Trophoblast cell (in vitro differentiated cells and primary cell): ENCODE measurements around the gene TMEM87B.

Experiments used
- DNase-seq, 2 donors: peaks; one replicate each; pipeline ENCODE4 v3.0.0-alpha.2; 2016
- H2AFZ ChIP-seq: 2 replicates; pipeline ENCODE4 v1.6.1; 2013; ENCODE audit warnings: low read length, moderate library complexity, mild to moderate bottlenecking; ENCODE audit not compliant: insufficient read depth, poor library complexity
- H2AK5ac ChIP-seq: 2 replicates; pipeline ENCODE4 v1.6.1; 2013; ENCODE audit warnings: mild to moderate bottlenecking, low read length
- H2BK120ac ChIP-seq: 2 replicates; pipeline ENCODE4 v1.6.1; 2013; ENCODE audit warnings: low read length, mild to moderate bottlenecking, moderate library complexity; ENCODE audit not compliant: insufficient read depth, poor library complexity
- H2BK12ac ChIP-seq: 2 replicates; pipeline ENCODE4 v1.6.1; 2013; ENCODE audit warnings: mild to moderate bottlenecking, low read length, moderate library complexity
- H2BK5ac ChIP-seq: 2 replicates; pipeline ENCODE4 v1.6.1; 2013; ENCODE audit warnings: low read length, low read depth, moderate library complexity, mild to moderate bottlenecking; ENCODE audit not compliant: poor library complexity
- H3K14ac ChIP-seq: 2 replicates; pipeline ENCODE4 v1.6.1; 2013; ENCODE audit warnings: mild to moderate bottlenecking, low read length
- H3K18ac ChIP-seq: 2 replicates; pipeline ENCODE4 v1.6.1; 2013; ENCODE audit warnings: mild to moderate bottlenecking, low read length
- H3K23ac ChIP-seq: 2 replicates; pipeline ENCODE4 v1.6.1; 2013; ENCODE audit warnings: low read length
- H3K27ac ChIP-seq: 2 replicates; pipeline ENCODE4 v1.5.1; 2013; ENCODE audit warnings: low read depth, mild to moderate bottlenecking, inconsistent platforms, low read length, moderate library complexity
- H3K27me3 ChIP-seq: 2 replicates; pipeline ENCODE4 v1.6.1; 2013; ENCODE audit warnings: inconsistent platforms, mild to moderate bottlenecking, low read length, moderate library complexity; ENCODE audit not compliant: insufficient read depth
- H3K36me3 ChIP-seq, 2 experiments: 1 replicate in 1 of 2; 2 replicates in 1 of 2; pipeline ENCODE4 v1.6.1; 2013; ENCODE audit warnings: low read length in 2 of 2, mild to moderate bottlenecking in 2 of 2, moderate library complexity in 1 of 2; ENCODE audit not compliant: insufficient read depth in 2 of 2, control insufficient read depth in 1 of 2
- H3K4ac ChIP-seq: 2 replicates; pipeline ENCODE4 v1.6.1; 2013; ENCODE audit warnings: low read depth, mild to moderate bottlenecking, low read length, moderate library complexity
- H3K4me1 ChIP-seq, 2 experiments: 1 replicate in 1 of 2; 2 replicates in 1 of 2; pipeline ENCODE4 v1.6.1; 2013; ENCODE audit warnings: low read length in 2 of 2, mild to moderate bottlenecking in 2 of 2, moderate library complexity in 1 of 2; ENCODE audit not compliant: insufficient read depth in 2 of 2, control insufficient read depth in 1 of 2
- H3K4me2 ChIP-seq: 2 replicates; pipeline ENCODE4 v1.6.1; 2013; ENCODE audit warnings: inconsistent platforms, mild to moderate bottlenecking, low read length, moderate library complexity
- H3K4me3 ChIP-seq: 2 replicates; pipeline ENCODE4 v1.5.1; 2013; ENCODE audit warnings: mild to moderate bottlenecking, low read depth, low read length, inconsistent platforms
- H3K79me1 ChIP-seq: one replicate; pipeline ENCODE4 v1.6.1; 2013; ENCODE audit warnings: low read length
- H3K79me2 ChIP-seq: 2 replicates; pipeline ENCODE4 v1.6.1; 2013; ENCODE audit warnings: low read length, mild to moderate bottlenecking; ENCODE audit not compliant: control insufficient read depth, insufficient read depth, poor library complexity
- H3K9ac ChIP-seq: 2 replicates; pipeline ENCODE4 v1.6.1; 2013; ENCODE audit warnings: mild to moderate bottlenecking, low read length
- H3K9me3 ChIP-seq: 2 replicates; pipeline ENCODE4 v1.6.1; 2013; ENCODE audit warnings: low read depth, mild to moderate bottlenecking, control low read depth, inconsistent platforms, low read length; ENCODE audit not compliant: insufficient read depth
- H4K12ac ChIP-seq: 2 replicates; pipeline ENCODE4 v1.6.1; 2013; ENCODE audit warnings: low read depth, mild to moderate bottlenecking, low read length, moderate library complexity
- H4K8ac ChIP-seq: 2 replicates; pipeline ENCODE4 v1.6.1; 2013; ENCODE audit warnings: low read depth, mild to moderate bottlenecking, low read length, moderate library complexity
- H4K91ac ChIP-seq: one replicate; pipeline ENCODE4 v1.6.1; 2013; ENCODE audit warnings: low read depth, mild to moderate bottlenecking, low read length, moderate library complexity
- WGBS: extraction: QIAGEN DNeasy Blood & Tissue Kit; methylation state at CpG from one replicate; pipeline ENCODE4 v1.1.7; 2013; ENCODE audit warnings: missing lambda C conversion rate; ENCODE audit not compliant: insufficient read length, insufficient coverage; ENCODE audit errors: extremely low coverage; 5-methylcytosine and 5-hydroxymethylcytosine counted together

The TMEM87B gene

GRCh38 chr2:112089375-112089774 is 34.3 kb downstream of the TMEM87B start:
- H4K8ac ChIP-seq = no peak overlapping the region
- H2AK5ac ChIP-seq = no peak overlapping the region
- no peak overlapping the region for H4K91ac ChIP-seq
- no peaks in the 10 kb centered on the region for H3K27me3 ChIP-seq
- DNase-seq = no peak
- no peaks in the 10 kb centered on the region for H3K9me3 ChIP-seq
- no peak overlapping the region for H3K9ac ChIP-seq
- WGBS = no CpG with 5 or more reads among the region's 5 CpGs
- no peak overlapping the region for H3K18ac ChIP-seq
- no peak overlapping the region for H3K23ac ChIP-seq
- no peak overlapping the region for H2AFZ ChIP-seq
- peaks cover 24 to 34% of the 10 kb centered on the region in 2 experiments for H3K36me3 ChIP-seq
- no peak overlapping the region for H3K14ac ChIP-seq
- H2BK12ac ChIP-seq = no peak overlapping the region
- H2BK5ac ChIP-seq = no peak overlapping the region
- no peak overlapping the region for H4K12ac ChIP-seq
- no peak overlapping the region for H3K27ac ChIP-seq
- no peak overlapping the region for H3K4me3 ChIP-seq
- H3K79me2 ChIP-seq = no peaks in the 10 kb centered on the region
- H2BK120ac ChIP-seq = no peak overlapping the region
- H3K4me1 ChIP-seq = peaks cover 5 to 6% of the 10 kb centered on the region in 2 experiments
- no peak overlapping the region for H3K4ac ChIP-seq
- H3K79me1 ChIP-seq = no peaks in the 10 kb centered on the region
- H3K4me2 ChIP-seq = no peak overlapping the region

GRCh38 chr2:112092286-112093041 is 37.4 kb downstream of the TMEM87B start:
- Histone ChIP-seq H3K14ac (no peak overlapping the region), H4K12ac (no peak overlapping the region), H3K4me1 (peaks cover 8 to 13% of the 10 kb centered on the region in 2 experiments), H3K23ac (no peak overlapping the region), H2BK12ac (no peak overlapping the region), H3K79me1 (peaks cover 4% of the 10 kb centered on the region), H3K27me3 (no peaks in the 10 kb centered on the region), H2AK5ac (no peak overlapping the region), H3K36me3 (peaks cover 12 to 16% of the 10 kb centered on the region in 2 experiments), H4K91ac (no peak overlapping the region), H4K8ac (no peak overlapping the region), H2BK120ac (no peak overlapping the region), H3K4me2 (no peak overlapping the region), H3K9me3 (no peaks in the 10 kb centered on the region), H3K18ac (no peak overlapping the region), H3K4me3 (no peak overlapping the region), H2BK5ac (no peak overlapping the region), H3K4ac (no peak overlapping the region), H3K27ac (no peak overlapping the region), H3K79me2 (no peaks in the 10 kb centered on the region), H2AFZ (no peak overlapping the region), H3K9ac (no peak overlapping the region)
- no CpG with 5 or more reads among the region's 6 CpGs for WGBS
- DNase-seq = peak; percentile 44 to 58

DNA sequence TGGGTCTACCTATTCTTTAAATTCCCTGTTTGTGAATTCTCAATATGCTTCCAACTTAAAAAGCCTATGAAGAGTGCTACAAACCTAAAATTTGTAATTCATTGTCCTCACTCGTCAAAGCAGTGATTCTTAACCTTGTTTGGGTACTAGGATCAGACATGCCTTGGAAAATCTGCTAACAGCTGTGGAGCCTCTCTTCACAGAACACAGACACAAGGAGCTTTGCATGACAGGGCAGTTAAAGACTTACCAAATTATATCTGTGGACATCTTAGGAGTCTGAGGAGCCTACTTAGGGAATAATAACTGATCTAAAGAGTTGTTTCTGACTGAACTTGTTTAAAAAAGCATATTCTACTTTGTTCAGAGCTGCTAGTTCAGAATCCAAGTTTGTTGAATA is 38.1 kb downstream of the TMEM87B start:
- WGBS = no CpG with 5 or more reads among the region's 1 CpG
- Histone ChIP-seq H3K18ac (no peak overlapping the region), H3K27me3 (no peaks in the 10 kb centered on the region), H2BK120ac (no peak overlapping the region), H2BK5ac (no peak overlapping the region), H3K27ac (no peak overlapping the region), H4K8ac (no peak overlapping the region), H4K91ac (no peak overlapping the region), H3K14ac (no peak overlapping the region), H2AFZ (no peak overlapping the region), H3K23ac (no peak overlapping the region), H4K12ac (no peak overlapping the region), H3K4me2 (no peak overlapping the region), H2AK5ac (no peak overlapping the region), H3K4me3 (no peak overlapping the region), H3K9ac (no peak overlapping the region), H3K9me3 (no peaks in the 10 kb centered on the region), H2BK12ac (no peak overlapping the region), H3K79me2 (no peaks in the 10 kb centered on the region), H3K36me3 (peaks cover 10 to 13% of the 10 kb centered on the region in 2 experiments), H3K4me1 (peaks cover 8 to 13% of the 10 kb centered on the region in 2 experiments), H3K79me1 (peaks cover 4% of the 10 kb centered on the region), H3K4ac (no peak overlapping the region)
- no peak for DNase-seq

DNA sequence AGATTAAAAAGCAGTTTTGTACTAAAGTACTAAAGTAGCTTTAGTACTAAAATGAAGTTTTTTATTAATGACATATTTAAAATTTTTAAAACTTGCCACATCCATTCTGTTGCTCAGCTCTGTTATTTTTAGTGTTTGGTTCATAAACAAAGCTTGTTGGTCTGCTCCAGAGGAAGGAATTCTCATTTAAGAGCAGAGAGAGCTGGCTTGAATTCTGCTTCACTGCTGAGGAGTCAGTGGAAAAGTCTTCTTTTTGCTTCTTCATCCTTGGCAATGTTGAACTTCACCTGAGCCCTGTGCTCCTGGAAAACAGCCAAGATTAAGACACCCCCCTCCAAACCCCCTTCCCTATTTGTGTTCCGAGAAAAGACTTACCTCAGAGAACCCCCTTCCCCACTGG is 40.6 kb downstream of the TMEM87B start:
- Histone ChIP-seq H3K18ac (no peak overlapping the region), H2BK5ac (peak overlapping the region; percentile 69), H3K4me3 (no peak overlapping the region), H4K8ac (peak overlapping the region; percentile 42), H4K91ac (peak overlapping the region; percentile 86), H2BK120ac (peak overlapping the region; percentile 63), H3K23ac (no peak overlapping the region), H2BK12ac (peak overlapping the region; percentile 10), H3K4me2 (peak overlapping the region; percentile 51), H3K14ac (no peak overlapping the region), H2AK5ac (no peak overlapping the region), H3K36me3 (peaks cover 8 to 11% of the 10 kb centered on the region in 2 experiments), H4K12ac (peak overlapping the region; percentile 73), H2AFZ (no peak overlapping the region), H3K4ac (peak overlapping the region; percentile 44), H3K27me3 (no peaks in the 10 kb centered on the region), H3K79me1 (peaks cover 4% of the 10 kb centered on the region), H3K4me1 (peaks cover 8 to 13% of the 10 kb centered on the region in 2 experiments), H3K79me2 (no peaks in the 10 kb centered on the region), H3K9me3 (no peaks in the 10 kb centered on the region), H3K9ac (no peak overlapping the region), H3K27ac (peak overlapping the region; percentile 93)
- no CpG with 5 or more reads among the region's 1 CpG for WGBS
- no peak for DNase-seq
